ENCODE data around the gene JAGN1. TPM values are rescaled to one million over a fixed set of nuclear protein-coding genes. Genes with fewer than 3 reads are reported as not detected.

JAGN1 gene
- total RNA-seq, 4 donors from 2014 or later: 24.7 to 40.8 (median 33.3) TPM

GRCh38 chr3:9918261-9919038, 28.0 kb downstream of the JAGN1 start:
- H3K4me3 ChIP-seq: peak overlapping the region in 3 of 4 donors; percentile 59 to 79 (median 63)
- no peak for DNase-seq
- no peak for TF ChIP-seq CTCF (IDR thresholded peaks at IDR 0.05)
- no peak for TF ChIP-seq POLR2A (IDR thresholded peaks at IDR 0.05)
- H3K9me3 ChIP-seq: no peaks in the 10 kb centered on the region
- WGBS, 2 donors: 94 to 95% methylated on average over 7 of the region's 8 CpGs
- H3K27ac ChIP-seq: peak overlapping the region in 3 of 4 donors; percentile 86 to 97 (median 94)
- intact Hi-C loops (cut with DNase I): no loop called here
- no peaks in the 10 kb centered on the region for H3K27me3 ChIP-seq
- peaks cover 37 to 57% (median 46%) of the 10 kb centered on the region in 3 donors for H3K4me1 ChIP-seq
- H3K36me3 ChIP-seq: peaks cover 0 to 32% (median 0%) of the 10 kb centered on the region in 3 donors

DNA sequence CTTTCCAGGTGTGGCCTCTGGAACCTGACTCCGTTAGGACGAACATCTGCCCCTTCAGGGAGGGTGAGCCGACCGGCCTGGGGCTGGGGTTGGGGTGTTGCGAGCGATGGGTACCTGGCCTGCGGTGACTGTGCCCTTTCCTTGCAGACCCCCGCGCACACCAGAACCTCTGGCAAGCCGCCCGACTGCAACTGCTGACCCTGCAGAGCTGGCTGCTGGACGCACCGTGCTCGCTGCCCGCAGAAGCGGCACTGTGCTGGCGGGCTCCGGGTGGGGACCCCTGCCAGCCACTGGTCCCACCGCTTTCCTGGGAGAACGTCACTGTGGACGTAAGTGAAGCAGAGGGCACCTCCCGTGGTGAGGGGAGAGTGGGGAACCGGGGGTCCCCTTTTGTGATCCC, 37.7 kb downstream of the JAGN1 start:
- Histone ChIP-seq H3K36me3 (peaks cover 0 to 78% (median 0%) of the 10 kb centered on the region in 3 donors), H3K27me3 (no peaks in the 10 kb centered on the region), H3K4me3 (no peak overlapping the region), H3K9me3 (no peaks in the 10 kb centered on the region), H3K27ac (no peak overlapping the region), H3K4me1 (peaks cover 0 to 16% (median 8%) of the 10 kb centered on the region in 3 donors)
- no peak for DNase-seq
- intact Hi-C loops (cut with DNase I): no loop called here
- WGBS, 2 donors: 91 to 100% methylated on average over 5 of the region's 23 CpGs
- no peak for TF ChIP-seq CTCF (IDR thresholded peaks at IDR 0.05)
- no peak for TF ChIP-seq POLR2A (IDR thresholded peaks at IDR 0.05)

GRCh38 chr3:9930804-9931418, 40.5 kb downstream of the JAGN1 start:
- Histone ChIP-seq H3K4me3 (no peak overlapping the region), H3K27me3 (no peaks in the 10 kb centered on the region), H3K9me3 (no peaks in the 10 kb centered on the region), H3K4me1 (peaks cover 13 to 39% (median 25%) of the 10 kb centered on the region in 3 donors), H3K36me3 (peaks cover 0 to 59% (median 0%) of the 10 kb centered on the region in 3 donors), H3K27ac (no peak overlapping the region)
- TF ChIP-seq CTCF (IDR thresholded peaks at IDR 0.05) (no peak), POLR2A (IDR thresholded peaks at IDR 0.05) (no peak)
- no peak for DNase-seq
- intact Hi-C loops (cut with DNase I): loop anchor here (5.0 kb wide), 1 partner anchor 89 kb away; the partner anchor contains the start of gene RPUSD3
- WGBS, 2 donors: 90 to 100% methylated on average over 4 of the region's 4 CpGs

- H3K4me3 ChIP-seq: peak overlapping the region; percentile 59 to 91 (median 81)
- TF ChIP-seq CTCF (IDR thresholded peaks at IDR 0.05): no peak
- no peak for TF ChIP-seq POLR2A (IDR thresholded peaks at IDR 0.05)
Observed at GRCh38 chr3:9932535-9932842, 42.1 kb downstream of the JAGN1 start.

More at GRCh38 chr3:9932535-9932842, 42.1 kb downstream of the JAGN1 start:
- no peaks in the 10 kb centered on the region for H3K27me3 ChIP-seq
- H3K27ac ChIP-seq: peak overlapping the region; percentile 95 to 99 (median 97)
- peaks cover 0 to 58% (median 7%) of the 10 kb centered on the region in 3 donors for H3K36me3 ChIP-seq
- H3K9me3 ChIP-seq: no peaks in the 10 kb centered on the region
- 0% methylated on average over 1 to 8 of the region's 13 CpGs for WGBS, 2 donors
- DNase-seq: no peak
- peaks cover 13 to 42% (median 29%) of the 10 kb centered on the region in 3 donors for H3K4me1 ChIP-seq
- intact Hi-C loops (cut with DNase I): loop anchor here (5.0 kb wide), 1 partner anchor 90 kb away; the partner anchor contains the start of gene RPUSD3
